ENCODE data around the gene ADNP. TPM values are rescaled to one million over a fixed set of nuclear protein-coding genes. Genes with fewer than 3 reads are reported as not detected.

The ADNP gene
- total and polyA plus RNA-seq, 2 of the 4 experiments (the other 2 are of a cell fraction), result 23.3 to 24.8 TPM

- Histone ChIP-seq H4K91ac (ENCODE audit: insufficient read depth, low read depth, low read length) (no peak overlapping the region), H3K4me3 (ENCODE audit: insufficient read depth, low read depth, low read length) (no peak overlapping the region), H3K36me3 (ENCODE audit: control insufficient read depth, insufficient read depth, low read length) (no peaks in the 10 kb centered on the region), H3K9me1 (ENCODE audit: insufficient read depth, low read length) (0 out of 2 replicates have a peak, but pooled peaks cover 3% of the 10 kb centered on the region), H2AFZ (replicated peaks; ENCODE audit: low read length, poor library complexity) (no peak overlapping the region), H3K27ac (ENCODE audit: insufficient read depth, low read length) (no peak overlapping the region), H3K18ac (ENCODE audit: low read depth, low read length) (no peak overlapping the region), H4K5ac (ENCODE audit: low read depth, low read length) (no peak overlapping the region), H3K14ac (replicated peaks; ENCODE audit: low read depth, low read length) (no peak overlapping the region), H3K9ac (ENCODE audit: low read depth, low read length) (no peak overlapping the region), H3K79me1 (ENCODE audit: low read depth in 1 of 2, low read length in 2 of 2) (peaks cover 0 to 5% of the 10 kb centered on the region in 2 experiments; a peak in 2 of 4 replicates), H2BK20ac (ENCODE audit: low read depth, low read length) (no peak overlapping the region), H2BK5ac (ENCODE audit: low read depth, low read length, poor library complexity, severe bottlenecking) (no peak overlapping the region), H3K4me2 (ENCODE audit: low read depth, low read length) (no peak overlapping the region), H3K4ac (ENCODE audit: low read depth, low read length) (no peak overlapping the region), H3K27me3 (ENCODE audit: control insufficient read depth, insufficient read depth, low read length) (no peaks in the 10 kb centered on the region), H3K56ac (ENCODE audit: extremely low read depth, insufficient read depth, low read length) (no peak overlapping the region), H3K4me1 (ENCODE audit: control insufficient read depth, insufficient read depth, low read length) (peaks cover 5% of the 10 kb centered on the region; the same call in 1 of the 2 replicates), H2AK9ac (replicated peaks; ENCODE audit: low read depth, low read length, poor library complexity) (no peak overlapping the region), H4K20me1 (ENCODE audit: insufficient read depth, low read length) (0 out of 2 replicates have a peak, but pooled peaks cover 7% of the 10 kb centered on the region), H2AK5ac (ENCODE audit: low read depth, low read length) (no peak overlapping the region), H3K9me3 (ENCODE audit: control insufficient read depth, insufficient read depth, low read length) (no peaks in the 10 kb centered on the region), H2BK15ac (ENCODE audit: low read depth, low read length) (no peak overlapping the region), H3K23ac (ENCODE audit: low read depth, low read length) (no peak overlapping the region), H2BK120ac (ENCODE audit: low read depth, low read length) (no peak overlapping the region), H4K8ac (ENCODE audit: low read depth in 2 of 2, low read length in 2 of 2) (no peak overlapping the region)
- in situ Hi-C loops (cut with MboI; ENCODE audit: low sequenced_read_pairs) (no loop called here), intact Hi-C loops (cut with micrococcal nuclease) (no loop called here), dilution Hi-C loops (cut with HindIII; ENCODE audit: low sequenced_read_pairs, unreplicated experiment) (no loop called here)
- no peak for TF ChIP-seq BHLHE40 (IDR thresholded peaks at IDR 0.05; ENCODE audit: low read depth, low read length)
- no peak for TF ChIP-seq NFE2L2 (IDR thresholded peaks at IDR 0.05; ENCODE audit: low read depth, low read length)
- TF ChIP-seq, protein P1, sequence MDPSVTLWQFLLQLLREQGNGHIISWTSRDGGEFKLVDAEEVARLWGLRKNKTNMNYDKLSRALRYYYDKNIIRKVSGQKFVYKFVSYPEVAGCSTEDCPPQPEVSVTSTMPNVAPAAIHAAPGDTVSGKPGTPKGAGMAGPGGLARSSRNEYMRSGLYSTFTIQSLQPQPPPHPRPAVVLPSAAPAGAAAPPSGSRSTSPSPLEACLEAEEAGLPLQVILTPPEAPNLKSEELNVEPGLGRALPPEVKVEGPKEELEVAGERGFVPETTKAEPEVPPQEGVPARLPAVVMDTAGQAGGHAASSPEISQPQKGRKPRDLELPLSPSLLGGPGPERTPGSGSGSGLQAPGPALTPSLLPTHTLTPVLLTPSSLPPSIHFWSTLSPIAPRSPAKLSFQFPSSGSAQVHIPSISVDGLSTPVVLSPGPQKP (IDR thresholded peaks at IDR 0.05; ENCODE audit: borderline replicate concordance, low read depth, low read length), result no peak
- TF ChIP-seq CEBPB (IDR thresholded peaks at IDR 0.05; ENCODE audit: low read depth, low read length), result no peak
- no peak for TF ChIP-seq POLR2A (IDR thresholded peaks at IDR 0.05; ENCODE audit: low read depth, low read length)
- TF ChIP-seq, protein P2, sequence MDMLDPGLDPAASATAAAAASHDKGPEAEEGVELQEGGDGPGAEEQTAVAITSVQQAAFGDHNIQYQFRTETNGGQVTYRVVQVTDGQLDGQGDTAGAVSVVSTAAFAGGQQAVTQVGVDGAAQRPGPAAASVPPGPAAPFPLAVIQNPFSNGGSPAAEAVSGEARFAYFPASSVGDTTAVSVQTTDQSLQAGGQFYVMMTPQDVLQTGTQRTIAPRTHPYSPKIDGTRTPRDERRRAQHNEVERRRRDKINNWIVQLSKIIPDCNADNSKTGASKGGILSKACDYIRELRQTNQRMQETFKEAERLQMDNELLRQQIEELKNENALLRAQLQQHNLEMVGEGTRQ (IDR thresholded peaks at IDR 0.05; ENCODE audit: low read depth, low read length), result no peak
- no peak for TF ChIP-seq SMC3 (IDR thresholded peaks at IDR 0.05; ENCODE audit: low read depth, low read length)
- no peak for TF ChIP-seq MAFK (IDR thresholded peaks at IDR 0.05; ENCODE audit: low read depth, low read length)
- TF ChIP-seq FOS (IDR thresholded peaks at IDR 0.05; ENCODE audit: low read depth, low read length), result no peak
- TF ChIP-seq RFX5 (IDR thresholded peaks at IDR 0.05; ENCODE audit: low read depth, low read length), result no peak
- TF ChIP-seq CHD1 (IDR thresholded peaks at IDR 0.05; ENCODE audit: low read depth, low read length), result no peak
- no peak for TF ChIP-seq MXI1 (IDR thresholded peaks at IDR 0.05; ENCODE audit: borderline replicate concordance, low read depth, low read length)
- no peak for TF ChIP-seq RCOR1 (IDR thresholded peaks at IDR 0.05; ENCODE audit: insufficient replicate concordance, low read length)
- TF ChIP-seq, protein P3, sequence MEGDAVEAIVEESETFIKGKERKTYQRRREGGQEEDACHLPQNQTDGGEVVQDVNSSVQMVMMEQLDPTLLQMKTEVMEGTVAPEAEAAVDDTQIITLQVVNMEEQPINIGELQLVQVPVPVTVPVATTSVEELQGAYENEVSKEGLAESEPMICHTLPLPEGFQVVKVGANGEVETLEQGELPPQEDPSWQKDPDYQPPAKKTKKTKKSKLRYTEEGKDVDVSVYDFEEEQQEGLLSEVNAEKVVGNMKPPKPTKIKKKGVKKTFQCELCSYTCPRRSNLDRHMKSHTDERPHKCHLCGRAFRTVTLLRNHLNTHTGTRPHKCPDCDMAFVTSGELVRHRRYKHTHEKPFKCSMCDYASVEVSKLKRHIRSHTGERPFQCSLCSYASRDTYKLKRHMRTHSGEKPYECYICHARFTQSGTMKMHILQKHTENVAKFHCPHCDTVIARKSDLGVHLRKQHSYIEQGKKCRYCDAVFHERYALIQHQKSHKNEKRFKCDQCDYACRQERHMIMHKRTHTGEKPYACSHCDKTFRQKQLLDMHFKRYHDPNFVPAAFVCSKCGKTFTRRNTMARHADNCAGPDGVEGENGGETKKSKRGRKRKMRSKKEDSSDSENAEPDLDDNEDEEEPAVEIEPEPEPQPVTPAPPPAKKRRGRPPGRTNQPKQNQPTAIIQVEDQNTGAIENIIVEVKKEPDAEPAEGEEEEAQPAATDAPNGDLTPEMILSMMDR (conservative IDR thresholded peaks at IDR 0.05; ENCODE audit: low read depth, low read length), result no peak
- no peak for TF ChIP-seq MAZ (IDR thresholded peaks at IDR 0.05; ENCODE audit: borderline replicate concordance, low read depth, low read length)
- TF ChIP-seq RAD21 (IDR thresholded peaks at IDR 0.05; ENCODE audit: low read length), result no peak
- CTCF ChIA-PET, result no interaction called here
- 100% methylated on average over 1 of the region's 7 CpGs; no CpG with 5 or more reads in 1 of the 2 experiments for WGBS, 2 experiments (ENCODE audit: extremely low coverage in 2 of 2, insufficient read length in 1 of 2)
- POLR2A ChIA-PET (ENCODE audit: unreplicated experiment), result no interaction called here
- ATAC-seq (ENCODE audit: low read depth), result no peak
- BruUV-seq (replicated peaks), result no TSS peak
- DNase-seq, result no peak
These were observed 73.9 kb downstream of the ADNP start for GRCh38 chr20:50857348-50857747.

Data from IMR-90 (cell line).